Measurements from ENCODE around the gene CSAD.

- TF ChIP-seq, protein P1, sequence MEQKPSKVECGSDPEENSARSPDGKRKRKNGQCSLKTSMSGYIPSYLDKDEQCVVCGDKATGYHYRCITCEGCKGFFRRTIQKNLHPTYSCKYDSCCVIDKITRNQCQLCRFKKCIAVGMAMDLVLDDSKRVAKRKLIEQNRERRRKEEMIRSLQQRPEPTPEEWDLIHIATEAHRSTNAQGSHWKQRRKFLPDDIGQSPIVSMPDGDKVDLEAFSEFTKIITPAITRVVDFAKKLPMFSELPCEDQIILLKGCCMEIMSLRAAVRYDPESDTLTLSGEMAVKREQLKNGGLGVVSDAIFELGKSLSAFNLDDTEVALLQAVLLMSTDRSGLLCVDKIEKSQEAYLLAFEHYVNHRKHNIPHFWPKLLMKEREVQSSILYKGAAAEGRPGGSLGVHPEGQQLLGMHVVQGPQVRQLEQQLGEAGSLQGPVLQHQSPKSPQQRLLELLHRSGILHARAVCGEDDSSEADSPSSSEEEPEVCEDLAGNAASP (CRISPR knock-in tag; IDR thresholded peaks at IDR 0.05; ENCODE audit: borderline replicate concordance): no peak
- TF ChIP-seq, protein P2, sequence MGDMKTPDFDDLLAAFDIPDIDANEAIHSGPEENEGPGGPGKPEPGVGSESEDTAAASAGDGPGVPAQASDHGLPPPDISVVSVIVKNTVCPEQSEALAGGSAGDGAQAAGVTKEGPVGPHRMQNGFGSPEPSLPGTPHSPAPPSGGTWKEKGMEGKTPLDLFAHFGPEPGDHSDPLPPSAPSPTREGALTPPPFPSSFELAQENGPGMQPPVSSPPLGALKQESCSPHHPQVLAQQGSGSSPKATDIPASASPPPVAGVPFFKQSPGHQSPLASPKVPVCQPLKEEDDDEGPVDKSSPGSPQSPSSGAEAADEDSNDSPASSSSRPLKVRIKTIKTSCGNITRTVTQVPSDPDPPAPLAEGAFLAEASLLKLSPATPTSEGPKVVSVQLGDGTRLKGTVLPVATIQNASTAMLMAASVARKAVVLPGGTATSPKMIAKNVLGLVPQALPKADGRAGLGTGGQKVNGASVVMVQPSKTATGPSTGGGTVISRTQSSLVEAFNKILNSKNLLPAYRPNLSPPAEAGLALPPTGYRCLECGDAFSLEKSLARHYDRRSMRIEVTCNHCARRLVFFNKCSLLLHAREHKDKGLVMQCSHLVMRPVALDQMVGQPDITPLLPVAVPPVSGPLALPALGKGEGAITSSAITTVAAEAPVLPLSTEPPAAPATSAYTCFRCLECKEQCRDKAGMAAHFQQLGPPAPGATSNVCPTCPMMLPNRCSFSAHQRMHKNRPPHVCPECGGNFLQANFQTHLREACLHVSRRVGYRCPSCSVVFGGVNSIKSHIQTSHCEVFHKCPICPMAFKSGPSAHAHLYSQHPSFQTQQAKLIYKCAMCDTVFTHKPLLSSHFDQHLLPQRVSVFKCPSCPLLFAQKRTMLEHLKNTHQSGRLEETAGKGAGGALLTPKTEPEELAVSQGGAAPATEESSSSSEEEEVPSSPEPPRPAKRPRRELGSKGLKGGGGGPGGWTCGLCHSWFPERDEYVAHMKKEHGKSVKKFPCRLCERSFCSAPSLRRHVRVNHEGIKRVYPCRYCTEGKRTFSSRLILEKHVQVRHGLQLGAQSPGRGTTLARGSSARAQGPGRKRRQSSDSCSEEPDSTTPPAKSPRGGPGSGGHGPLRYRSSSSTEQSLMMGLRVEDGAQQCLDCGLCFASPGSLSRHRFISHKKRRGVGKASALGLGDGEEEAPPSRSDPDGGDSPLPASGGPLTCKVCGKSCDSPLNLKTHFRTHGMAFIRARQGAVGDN (CRISPR knock-in tag; IDR thresholded peaks at IDR 0.05): no peak
- TF ChIP-seq ZNF225 (CRISPR knock-in tag; IDR thresholded peaks at IDR 0.05) (no peak), CREM (IDR thresholded peaks at IDR 0.05) (no peak), CREM (CRISPR knock-in tag; IDR thresholded peaks at IDR 0.05) (no peak), SNAI1 (CRISPR knock-in tag; IDR thresholded peaks at IDR 0.05; ENCODE audit: borderline replicate concordance) (no peak)
Measured at GRCh38 chr12:53191885-53192530, 11.3 kb upstream of the CSAD start.

Measured in HepG2 (cell line).